HepG2 (cell line): ENCODE results near the gene AXIN1.

ENCODE experiments used
- ATF7 ChIP-seq, 2 experiments: fragments of 450-650 bp in 1 of 2; sonication (generic) in 1 of 2; formaldehyde crosslinking in 1 of 2; IDR thresholded peaks; 2 replicates each; pipeline versions ENCODE4 v1.4.0 to v1.6.1; 2016 to 2020; ENCODE audit warnings: antibody characterized with exemption in 1 of 2, mild to moderate bottlenecking in 1 of 2, missing genetic modification reagents in 1 of 2
- KAT7 ChIP-seq: IDR thresholded peaks from 2 replicates; pipeline ENCODE4 v1.6.1; 2018; ENCODE audit warnings: borderline replicate concordance, missing compliant biosample characterization
- NFKB2 ChIP-seq: sonication (generic); formaldehyde crosslinking; IDR thresholded peaks from 2 replicates; pipeline ENCODE4 v1.4.0; 2020; ENCODE audit warnings: missing genetic modification reagents, borderline replicate concordance
- POLR2A ChIP-seq, 2 experiments: IDR thresholded peaks; 2 replicates each; pipeline ENCODE4 v1.6.1; 2011; ENCODE audit warnings: low read depth in 2 of 2, low read length in 2 of 2, mild to moderate bottlenecking in 1 of 2, moderate library complexity in 1 of 2; ENCODE audit not compliant: insufficient read depth in 1 of 2
- SKI ChIP-seq: fragments of 450-650 bp; IDR thresholded peaks from one replicate; pipeline ENCODE4 v1.6.1; 2018; ENCODE audit warnings: mild to moderate bottlenecking; ENCODE audit not compliant: partially characterized antibody
- SP4 ChIP-seq: sonication (generic); formaldehyde crosslinking; IDR thresholded peaks from 2 replicates; pipeline ENCODE4 v1.8.1; 2023; ENCODE audit warnings: mild to moderate bottlenecking, missing genetic modification reagents
- ZNF138 ChIP-seq: sonication (generic); formaldehyde crosslinking; IDR thresholded peaks from 2 replicates; pipeline ENCODE4 v1.5.0; 2020; ENCODE audit warnings: mild to moderate bottlenecking, low read depth, missing genetic modification reagents
- TF ChIP-seq, protein P1 (sequence below): sonication (generic); formaldehyde crosslinking; IDR thresholded peaks from 2 replicates; pipeline ENCODE4 v1.5.0; 2020; ENCODE audit warnings: mild to moderate bottlenecking, missing genetic modification reagents, moderate library complexity
- TF ChIP-seq, protein P2 (sequence below): sonication (generic); formaldehyde crosslinking; IDR thresholded peaks from 2 replicates; pipeline ENCODE4 v1.4.0; 2020; ENCODE audit warnings: missing genetic modification reagents, mild to moderate bottlenecking, borderline replicate concordance
- TF ChIP-seq, protein P3 (sequence below): sonication (generic); formaldehyde crosslinking; IDR thresholded peaks from 2 replicates; pipeline ENCODE4 v1.4.0; 2020; ENCODE audit warnings: missing genetic modification reagents

DNA sequence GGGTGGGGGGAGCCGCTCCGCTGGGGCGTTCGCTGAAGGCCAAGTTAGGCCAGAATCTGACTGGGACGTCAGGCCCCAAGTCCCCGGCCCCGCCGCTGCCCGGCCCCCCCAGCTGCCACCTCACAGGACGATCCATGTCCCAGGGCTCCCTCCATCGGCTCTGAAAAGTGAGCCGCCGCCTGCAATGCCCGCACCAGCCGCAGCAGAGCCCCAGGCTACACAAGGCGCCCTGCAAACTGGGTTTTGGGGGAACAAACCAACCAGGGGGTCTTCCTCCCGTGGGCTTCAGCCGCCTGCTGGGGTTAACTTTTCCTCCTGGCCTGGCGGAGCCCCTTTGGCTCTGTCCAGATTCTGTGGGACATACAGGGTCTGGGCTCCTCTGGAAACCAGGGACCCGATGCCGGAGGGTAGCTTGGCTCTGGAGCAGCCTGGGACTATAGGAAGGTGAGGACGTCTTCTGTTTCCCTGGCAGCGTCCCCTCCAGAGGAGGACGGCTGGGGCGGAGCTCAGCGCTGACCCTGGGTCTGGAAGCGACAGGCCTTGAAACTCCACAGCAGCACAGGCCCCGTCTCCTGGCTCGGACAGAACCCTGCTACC is 45.3 kb upstream of the AXIN1 start:
- TF ChIP-seq, protein P1, sequence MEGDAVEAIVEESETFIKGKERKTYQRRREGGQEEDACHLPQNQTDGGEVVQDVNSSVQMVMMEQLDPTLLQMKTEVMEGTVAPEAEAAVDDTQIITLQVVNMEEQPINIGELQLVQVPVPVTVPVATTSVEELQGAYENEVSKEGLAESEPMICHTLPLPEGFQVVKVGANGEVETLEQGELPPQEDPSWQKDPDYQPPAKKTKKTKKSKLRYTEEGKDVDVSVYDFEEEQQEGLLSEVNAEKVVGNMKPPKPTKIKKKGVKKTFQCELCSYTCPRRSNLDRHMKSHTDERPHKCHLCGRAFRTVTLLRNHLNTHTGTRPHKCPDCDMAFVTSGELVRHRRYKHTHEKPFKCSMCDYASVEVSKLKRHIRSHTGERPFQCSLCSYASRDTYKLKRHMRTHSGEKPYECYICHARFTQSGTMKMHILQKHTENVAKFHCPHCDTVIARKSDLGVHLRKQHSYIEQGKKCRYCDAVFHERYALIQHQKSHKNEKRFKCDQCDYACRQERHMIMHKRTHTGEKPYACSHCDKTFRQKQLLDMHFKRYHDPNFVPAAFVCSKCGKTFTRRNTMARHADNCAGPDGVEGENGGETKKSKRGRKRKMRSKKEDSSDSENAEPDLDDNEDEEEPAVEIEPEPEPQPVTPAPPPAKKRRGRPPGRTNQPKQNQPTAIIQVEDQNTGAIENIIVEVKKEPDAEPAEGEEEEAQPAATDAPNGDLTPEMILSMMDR: peak; percentile 37; the same call in 1 of the 2 replicates
- TF ChIP-seq NFKB2 (CRISPR knock-in tag) (no peak), KAT7 (CRISPR knock-in tag) (no peak), POLR2A (IDR thresholded peaks at IDR 0.05; ENCODE audit: insufficient read depth in 1 of 2, low read depth in 2 of 2, low read length in 2 of 2) (peak in 1 of 2 experiments; percentile 5; a peak in 2 of 4 replicates), SKI (no peak), SP4 (CRISPR knock-in tag) (no peak), ATF7 (IDR thresholded peaks at IDR 0.05) (no peak), ATF7 (CRISPR knock-in tag; IDR thresholded peaks at IDR 0.05) (no peak), ZNF138 (CRISPR knock-in tag) (no peak)
- TF ChIP-seq, protein P2, sequence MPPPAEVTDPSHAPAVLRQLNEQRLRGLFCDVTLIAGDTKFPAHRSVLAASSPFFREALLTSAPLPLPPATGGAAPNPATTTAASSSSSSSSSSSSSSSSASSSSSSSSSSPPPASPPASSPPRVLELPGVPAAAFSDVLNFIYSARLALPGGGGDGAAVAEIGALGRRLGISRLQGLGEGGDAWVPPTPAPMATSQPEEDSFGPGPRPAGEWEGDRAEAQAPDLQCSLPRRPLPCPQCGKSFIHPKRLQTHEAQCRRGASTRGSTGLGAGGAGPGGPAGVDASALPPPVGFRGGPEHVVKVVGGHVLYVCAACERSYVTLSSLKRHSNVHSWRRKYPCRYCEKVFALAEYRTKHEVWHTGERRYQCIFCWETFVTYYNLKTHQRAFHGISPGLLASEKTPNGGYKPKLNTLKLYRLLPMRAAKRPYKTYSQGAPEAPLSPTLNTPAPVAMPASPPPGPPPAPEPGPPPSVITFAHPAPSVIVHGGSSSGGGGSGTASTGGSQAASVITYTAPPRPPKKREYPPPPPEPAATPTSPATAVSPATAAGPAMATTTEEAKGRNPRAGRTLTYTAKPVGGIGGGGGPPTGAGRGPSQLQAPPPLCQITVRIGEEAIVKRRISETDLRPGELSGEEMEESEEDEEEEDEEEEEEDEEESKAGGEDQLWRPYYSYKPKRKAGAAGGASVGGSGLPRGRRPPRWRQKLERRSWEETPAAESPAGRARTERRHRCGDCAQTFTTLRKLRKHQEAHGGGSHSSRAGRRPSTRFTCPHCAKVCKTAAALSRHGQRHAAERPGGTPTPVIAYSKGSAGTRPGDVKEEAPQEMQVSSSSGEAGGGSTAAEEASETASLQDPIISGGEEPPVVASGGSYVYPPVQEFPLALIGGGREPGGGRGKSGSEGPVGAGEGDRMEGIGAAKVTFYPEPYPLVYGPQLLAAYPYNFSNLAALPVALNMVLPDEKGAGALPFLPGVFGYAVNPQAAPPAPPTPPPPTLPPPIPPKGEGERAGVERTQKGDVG: no peak
- TF ChIP-seq, protein P3, sequence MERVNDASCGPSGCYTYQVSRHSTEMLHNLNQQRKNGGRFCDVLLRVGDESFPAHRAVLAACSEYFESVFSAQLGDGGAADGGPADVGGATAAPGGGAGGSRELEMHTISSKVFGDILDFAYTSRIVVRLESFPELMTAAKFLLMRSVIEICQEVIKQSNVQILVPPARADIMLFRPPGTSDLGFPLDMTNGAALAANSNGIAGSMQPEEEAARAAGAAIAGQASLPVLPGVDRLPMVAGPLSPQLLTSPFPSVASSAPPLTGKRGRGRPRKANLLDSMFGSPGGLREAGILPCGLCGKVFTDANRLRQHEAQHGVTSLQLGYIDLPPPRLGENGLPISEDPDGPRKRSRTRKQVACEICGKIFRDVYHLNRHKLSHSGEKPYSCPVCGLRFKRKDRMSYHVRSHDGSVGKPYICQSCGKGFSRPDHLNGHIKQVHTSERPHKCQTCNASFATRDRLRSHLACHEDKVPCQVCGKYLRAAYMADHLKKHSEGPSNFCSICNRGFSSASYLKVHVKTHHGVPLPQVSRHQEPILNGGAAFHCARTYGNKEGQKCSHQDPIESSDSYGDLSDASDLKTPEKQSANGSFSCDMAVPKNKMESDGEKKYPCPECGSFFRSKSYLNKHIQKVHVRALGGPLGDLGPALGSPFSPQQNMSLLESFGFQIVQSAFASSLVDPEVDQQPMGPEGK (CRISPR knock-in tag): peak; percentile 79; the same call in 1 of the 2 replicates
